Neural cell (in vitro differentiated cells): ENCODE results near the gene TUG1. TPM values are rescaled to one million over a fixed set of nuclear protein-coding genes. Genes with fewer than 3 reads are reported as not detected.

Experiments used
- H2AFZ ChIP-seq: fragments of 200-600, 300-800 bp; sonication (generic), shearing (Covaris generic); 2 replicates; pipeline ENCODE4 v1.6.0; 2014; ENCODE audit warnings: low read depth, mild to moderate bottlenecking, antibody characterized with exemption, low read length, moderate library complexity
- H3F3A ChIP-seq: fragments of 200-600 bp; shearing (Covaris generic); 2 replicates; pipeline ENCODE4 v1.6.1; 2016; ENCODE audit warnings: mild to moderate bottlenecking, moderate library complexity, mixed read lengths, antibody characterized with exemption, low read length; ENCODE audit not compliant: insufficient read depth, poor library complexity, severe bottlenecking
- H3K27ac ChIP-seq: fragments of 200-600, 300-800 bp; sonication (generic), shearing (Covaris generic); 2 replicates; pipeline ENCODE4 v1.5.1; 2014; ENCODE audit warnings: mild to moderate bottlenecking, low read length, moderate library complexity
- H3K27me3 ChIP-seq: fragments of 300-800, 200-600 bp; sonication (generic), shearing (Covaris generic); 2 replicates; pipeline ENCODE4 v1.6.0; 2014; ENCODE audit warnings: mild to moderate bottlenecking, low read depth, low read length, moderate library complexity; ENCODE audit not compliant: insufficient read depth
- H3K36me3 ChIP-seq: fragments of 300-800, 200-600 bp; sonication (generic), shearing (Covaris generic); 2 replicates; pipeline ENCODE4 v1.5.1; 2014; ENCODE audit warnings: mild to moderate bottlenecking, antibody characterized with exemption, low read length, moderate library complexity; ENCODE audit not compliant: insufficient read depth
- H3K4me2 ChIP-seq: fragments of 300-800, 200-600 bp; sonication (generic), shearing (Covaris generic); 2 replicates; pipeline ENCODE4 v1.6.0; 2014; ENCODE audit warnings: mild to moderate bottlenecking, low read length
- H3K4me3 ChIP-seq: fragments of 300-800, 200-600 bp; sonication (generic), shearing (Covaris generic); 2 replicates; pipeline ENCODE4 v1.5.1; 2014; ENCODE audit warnings: mild to moderate bottlenecking, low read length, moderate library complexity
- H3K79me2 ChIP-seq: fragments of 200-600 bp; shearing (Covaris generic); replicated peaks from 2 replicates; pipeline ENCODE4 v1.6.0; 2014; ENCODE audit warnings: mild to moderate bottlenecking, low read length, moderate library complexity; ENCODE audit not compliant: insufficient read depth
- H3K9ac ChIP-seq: fragments of 300-800, 200-600 bp; sonication (generic), shearing (Covaris generic); 2 replicates; pipeline ENCODE4 v1.6.1; 2016; ENCODE audit warnings: mild to moderate bottlenecking, low read length, mixed read lengths
- H3K9me2 ChIP-seq: fragments of 200-600 bp; shearing (Covaris generic); 2 replicates; pipeline ENCODE4 v1.6.1; 2016; ENCODE audit warnings: mild to moderate bottlenecking, low read length, mixed read lengths; ENCODE audit not compliant: insufficient read depth
- H3K9me3 ChIP-seq: fragments of 200-600, 300-800 bp; sonication (generic), shearing (Covaris generic); 2 replicates; pipeline ENCODE4 v1.6.1; 2016; ENCODE audit warnings: mild to moderate bottlenecking, mixed run types, low read length, moderate library complexity, mixed read lengths
- H4K20me1 ChIP-seq: fragments of 200-600 bp; shearing (Covaris generic); 2 replicates; pipeline ENCODE4 v1.6.1; 2016; ENCODE audit warnings: mild to moderate bottlenecking, mixed run types; ENCODE audit not compliant: insufficient read depth
- CTCF ChIP-seq: fragments of 450-650 bp; IDR thresholded peaks from 2 replicates; pipeline ENCODE4 v1.5.1; 2014; ENCODE audit warnings: antibody characterized with exemption, mild to moderate bottlenecking, moderate library complexity; ENCODE audit not compliant: poor library complexity, severe bottlenecking
- EP300 ChIP-seq: fragments of 450-650 bp; conservative IDR thresholded peaks from 2 replicates; pipeline ENCODE4 v1.6.1; 2014; ENCODE audit warnings: antibody characterized with exemption, mild to moderate bottlenecking, moderate library complexity; ENCODE audit not compliant: poor library complexity, severe bottlenecking
- EZH2 ChIP-seq: fragments of 200-600, 300-800 bp; shearing (Covaris generic), sonication (generic); IDR thresholded peaks from 2 replicates; pipeline ENCODE4 v1.6.1; 2014; ENCODE audit warnings: antibody characterized with exemption, low read length, borderline replicate concordance, mild to moderate bottlenecking; ENCODE audit not compliant: insufficient read depth, poor library complexity, severe bottlenecking
- MXI1 ChIP-seq: fragments of 450-650 bp; conservative IDR thresholded peaks from 2 replicates; pipeline ENCODE4 v1.6.1; 2014; ENCODE audit warnings: antibody characterized with exemption, mild to moderate bottlenecking; ENCODE audit not compliant: poor library complexity, severe bottlenecking
- POLR2AphosphoS5 ChIP-seq: IDR thresholded peaks from 2 replicates; pipeline ENCODE4 v1.6.1; 2012
- RAD21 ChIP-seq: fragments of 450-650 bp; conservative IDR thresholded peaks from 2 replicates; pipeline ENCODE4 v1.6.1; 2014; ENCODE audit warnings: antibody characterized with exemption, mild to moderate bottlenecking, moderate library complexity
- REST ChIP-seq: IDR thresholded peaks from 2 replicates; pipeline ENCODE4 v1.6.1; 2012; ENCODE audit warnings: borderline replicate concordance
- SMC3 ChIP-seq: fragments of 450-650 bp; conservative IDR thresholded peaks from 2 replicates; pipeline ENCODE4 v1.6.1; 2014; ENCODE audit warnings: antibody characterized with exemption, mild to moderate bottlenecking, moderate library complexity; ENCODE audit not compliant: poor library complexity
- TAF1 ChIP-seq: IDR thresholded peaks from 2 replicates; pipeline ENCODE4 v1.6.1; 2012; ENCODE audit warnings: low read depth
- polyA plus RNA-seq: library from polyadenylated mRNA; depleted of rRNA; stranded (reverse); fragments of >200 nt; gene quantifications from 2 replicates; pipeline ENCODE4 v1.2.3, GENCODE V29; 2014

The TUG1 gene
- polyA plus RNA-seq, 1 donor from 2014 or later: 73.5 TPM

- Histone ChIP-seq H3K79me2 (no peaks in the 10 kb centered on the region), H3K9me2 (no peaks in the 10 kb centered on the region), H3K9ac (no peak overlapping the region), H3K36me3 (peaks cover 27% of the 10 kb centered on the region), H3K27me3 (no peaks in the 10 kb centered on the region), H2AFZ (no peak overlapping the region), H3F3A (no peaks in the 10 kb centered on the region), H4K20me1 (peaks cover 2% of the 10 kb centered on the region), H3K4me3 (no peak overlapping the region), H3K4me2 (no peak overlapping the region), H3K9me3 (no peaks in the 10 kb centered on the region), H3K27ac (no peak overlapping the region)
- TF ChIP-seq CTCF: no peak
- TF ChIP-seq SMC3: no peak
- no peak for TF ChIP-seq EP300
- no peak for TF ChIP-seq MXI1
- TF ChIP-seq POLR2AphosphoS5: no peak
- TF ChIP-seq TAF1: no peak
- no peak for TF ChIP-seq EZH2
- no peak for TF ChIP-seq REST
- no peak for TF ChIP-seq RAD21
These were observed 27.7 kb upstream of the TUG1 start for GRCh38 chr22:30941363-30941740.

GRCh38 chr22:30943368-30943767 lies 25.7 kb upstream of the TUG1 start:
- H3K27ac ChIP-seq: no peak overlapping the region
- H2AFZ ChIP-seq: no peak overlapping the region
- peaks cover 5% of the 10 kb centered on the region for H4K20me1 ChIP-seq
- H3K4me2 ChIP-seq: no peak overlapping the region
- H3K36me3 ChIP-seq: peaks cover 26% of the 10 kb centered on the region
- no peaks in the 10 kb centered on the region for H3F3A ChIP-seq
- no peaks in the 10 kb centered on the region for H3K9me3 ChIP-seq
- H3K79me2 ChIP-seq: no peaks in the 10 kb centered on the region
- no peak overlapping the region for H3K9ac ChIP-seq
- TF ChIP-seq EZH2: no peak
- TF ChIP-seq SMC3: no peak
- TF ChIP-seq RAD21: no peak
- TF ChIP-seq POLR2AphosphoS5: no peak
- no peak for TF ChIP-seq TAF1
- TF ChIP-seq REST: no peak
- no peak for TF ChIP-seq MXI1
- no peaks in the 10 kb centered on the region for H3K27me3 ChIP-seq
- H3K4me3 ChIP-seq: no peak overlapping the region
- no peaks in the 10 kb centered on the region for H3K9me2 ChIP-seq
